ENCODE measurements around the gene SLC12A7.

- no peak for TF ChIP-seq CTCF (IDR thresholded peaks at IDR 0.05)
- no peak for TF ChIP-seq POLR2A (IDR thresholded peaks at IDR 0.05)
These were observed 10.0 kb upstream of the SLC12A7 start for GRCh38 chr5:1121891-1122290.

Data from suprapubic skin (tissue), 3 donors.